ENCODE data around the gene OTOGL.
A peak's percentile ranks its signal among the peaks of the same experiment; 100 is the strongest.

Gene OTOGL

DNA sequence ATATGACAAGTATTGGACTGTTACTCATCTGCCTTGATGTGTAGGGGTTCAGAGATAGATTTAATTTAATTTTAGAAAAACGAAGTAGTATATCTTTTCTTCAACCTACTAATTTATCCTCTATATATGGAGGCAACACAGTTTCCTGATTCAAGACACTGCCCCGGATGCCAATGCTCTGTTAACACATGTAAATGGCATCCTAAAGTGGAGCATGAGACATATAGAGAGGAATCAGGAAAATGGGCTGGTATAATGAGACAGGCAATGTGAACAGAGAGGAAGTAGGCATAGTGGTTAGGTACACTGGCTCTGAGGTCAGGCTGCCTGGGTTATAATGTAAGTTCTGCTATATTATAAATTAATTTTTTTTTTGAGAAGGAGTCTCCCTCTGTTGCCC lies 85.6 kb downstream of the OTOGL start:
- TF ChIP-seq NFIC (IDR thresholded peaks at IDR 0.05) (no peak), ZBTB7A (IDR thresholded peaks at IDR 0.05; ENCODE audit: low read depth) (no peak), YY1 (IDR thresholded peaks at IDR 0.05; ENCODE audit: low read depth) (no peak), TAF1 (IDR thresholded peaks at IDR 0.05; ENCODE audit: low read depth) (no peak), RAD21 (IDR thresholded peaks at IDR 0.05; ENCODE audit: low read depth) (no peak), EP300 (IDR thresholded peaks at IDR 0.05; ENCODE audit: borderline replicate concordance) (no peak), CREB1 (IDR thresholded peaks at IDR 0.05; ENCODE audit: low read depth) (no peak), CEBPB (IDR thresholded peaks at IDR 0.05) (no peak), EGR1 (IDR thresholded peaks at IDR 0.05) (no peak), FOXM1 (IDR thresholded peaks at IDR 0.05; ENCODE audit: borderline replicate concordance, low read depth) (no peak), TEAD4 (IDR thresholded peaks at IDR 0.05) (no peak), TCF12 (IDR thresholded peaks at IDR 0.05; ENCODE audit: low read depth) (no peak)
- TF ChIP-seq, protein P1, sequence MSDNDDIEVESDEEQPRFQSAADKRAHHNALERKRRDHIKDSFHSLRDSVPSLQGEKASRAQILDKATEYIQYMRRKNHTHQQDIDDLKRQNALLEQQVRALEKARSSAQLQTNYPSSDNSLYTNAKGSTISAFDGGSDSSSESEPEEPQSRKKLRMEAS (IDR thresholded peaks at IDR 0.05): no peak
- TF ChIP-seq, protein P2, sequence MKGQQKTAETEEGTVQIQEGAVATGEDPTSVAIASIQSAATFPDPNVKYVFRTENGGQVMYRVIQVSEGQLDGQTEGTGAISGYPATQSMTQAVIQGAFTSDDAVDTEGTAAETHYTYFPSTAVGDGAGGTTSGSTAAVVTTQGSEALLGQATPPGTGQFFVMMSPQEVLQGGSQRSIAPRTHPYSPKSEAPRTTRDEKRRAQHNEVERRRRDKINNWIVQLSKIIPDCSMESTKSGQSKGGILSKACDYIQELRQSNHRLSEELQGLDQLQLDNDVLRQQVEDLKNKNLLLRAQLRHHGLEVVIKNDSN (IDR thresholded peaks at IDR 0.05): no peak
- TF ChIP-seq, protein P3, sequence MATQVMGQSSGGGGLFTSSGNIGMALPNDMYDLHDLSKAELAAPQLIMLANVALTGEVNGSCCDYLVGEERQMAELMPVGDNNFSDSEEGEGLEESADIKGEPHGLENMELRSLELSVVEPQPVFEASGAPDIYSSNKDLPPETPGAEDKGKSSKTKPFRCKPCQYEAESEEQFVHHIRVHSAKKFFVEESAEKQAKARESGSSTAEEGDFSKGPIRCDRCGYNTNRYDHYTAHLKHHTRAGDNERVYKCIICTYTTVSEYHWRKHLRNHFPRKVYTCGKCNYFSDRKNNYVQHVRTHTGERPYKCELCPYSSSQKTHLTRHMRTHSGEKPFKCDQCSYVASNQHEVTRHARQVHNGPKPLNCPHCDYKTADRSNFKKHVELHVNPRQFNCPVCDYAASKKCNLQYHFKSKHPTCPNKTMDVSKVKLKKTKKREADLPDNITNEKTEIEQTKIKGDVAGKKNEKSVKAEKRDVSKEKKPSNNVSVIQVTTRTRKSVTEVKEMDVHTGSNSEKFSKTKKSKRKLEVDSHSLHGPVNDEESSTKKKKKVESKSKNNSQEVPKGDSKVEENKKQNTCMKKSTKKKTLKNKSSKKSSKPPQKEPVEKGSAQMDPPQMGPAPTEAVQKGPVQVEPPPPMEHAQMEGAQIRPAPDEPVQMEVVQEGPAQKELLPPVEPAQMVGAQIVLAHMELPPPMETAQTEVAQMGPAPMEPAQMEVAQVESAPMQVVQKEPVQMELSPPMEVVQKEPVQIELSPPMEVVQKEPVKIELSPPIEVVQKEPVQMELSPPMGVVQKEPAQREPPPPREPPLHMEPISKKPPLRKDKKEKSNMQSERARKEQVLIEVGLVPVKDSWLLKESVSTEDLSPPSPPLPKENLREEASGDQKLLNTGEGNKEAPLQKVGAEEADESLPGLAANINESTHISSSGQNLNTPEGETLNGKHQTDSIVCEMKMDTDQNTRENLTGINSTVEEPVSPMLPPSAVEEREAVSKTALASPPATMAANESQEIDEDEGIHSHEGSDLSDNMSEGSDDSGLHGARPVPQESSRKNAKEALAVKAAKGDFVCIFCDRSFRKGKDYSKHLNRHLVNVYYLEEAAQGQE (IDR thresholded peaks at IDR 0.05; ENCODE audit: low read depth): no peak

- TF ChIP-seq TAF1 (IDR thresholded peaks at IDR 0.05; ENCODE audit: low read depth): no peak
- no peak for TF ChIP-seq ZBTB7A (IDR thresholded peaks at IDR 0.05; ENCODE audit: low read depth)
- TF ChIP-seq, protein P3 (IDR thresholded peaks at IDR 0.05; ENCODE audit: low read depth): no peak
- TF ChIP-seq RAD21 (IDR thresholded peaks at IDR 0.05; ENCODE audit: low read depth): peak; percentile 86
Observed at GRCh38 chr12:80186727-80187217, 87.4 kb downstream of the OTOGL start.

DNA sequence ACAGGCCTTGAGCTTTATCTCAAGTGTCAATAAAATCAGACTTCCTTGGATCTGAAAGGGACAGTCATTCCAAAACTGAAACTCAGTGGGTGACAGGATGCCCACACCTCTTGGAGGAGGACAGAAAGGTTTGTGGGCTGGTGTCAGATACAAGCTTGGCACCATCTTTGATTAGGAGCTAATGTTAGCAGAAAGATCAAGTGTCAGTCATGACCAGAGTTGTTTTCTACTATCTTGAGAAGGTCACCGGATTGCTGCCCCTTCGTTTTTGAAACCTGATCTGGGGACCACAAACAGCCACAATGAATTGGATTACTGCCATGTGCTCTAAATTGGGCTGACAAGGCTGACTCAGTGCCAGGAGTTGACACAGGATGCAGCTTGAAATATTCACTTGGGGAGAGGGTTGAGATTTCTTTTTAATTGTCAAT lies 88.3 kb downstream of the OTOGL start:
- TF ChIP-seq TCF12 (IDR thresholded peaks at IDR 0.05; ENCODE audit: low read depth) (0 out of 2 replicates have a peak, but pooled peaks have one; percentile 33), NFIC (IDR thresholded peaks at IDR 0.05) (peak; percentile 86)
- TF ChIP-seq, protein P1 (IDR thresholded peaks at IDR 0.05): no peak

GRCh38 chr12:80188576-80188975 lies 89.2 kb downstream of the OTOGL start:
- TF ChIP-seq CEBPB (IDR thresholded peaks at IDR 0.05): no peak
- TF ChIP-seq, protein P3 (IDR thresholded peaks at IDR 0.05; ENCODE audit: low read depth): no peak
- no peak for TF ChIP-seq EGR1 (IDR thresholded peaks at IDR 0.05)
- TF ChIP-seq TCF12 (IDR thresholded peaks at IDR 0.05; ENCODE audit: low read depth): no peak
- no peak for TF ChIP-seq TEAD4 (IDR thresholded peaks at IDR 0.05)
- no peak for TF ChIP-seq YY1 (IDR thresholded peaks at IDR 0.05; ENCODE audit: low read depth)
- no peak for TF ChIP-seq EP300 (IDR thresholded peaks at IDR 0.05; ENCODE audit: borderline replicate concordance)
- TF ChIP-seq, protein P1 (IDR thresholded peaks at IDR 0.05): no peak
- TF ChIP-seq RAD21 (IDR thresholded peaks at IDR 0.05; ENCODE audit: low read depth): no peak
- no peak for TF ChIP-seq FOXM1 (IDR thresholded peaks at IDR 0.05; ENCODE audit: borderline replicate concordance, low read depth)
- TF ChIP-seq, protein P2 (IDR thresholded peaks at IDR 0.05): no peak
- no peak for TF ChIP-seq NFIC (IDR thresholded peaks at IDR 0.05)
- no peak for TF ChIP-seq ZBTB7A (IDR thresholded peaks at IDR 0.05; ENCODE audit: low read depth)
- TF ChIP-seq CREB1 (IDR thresholded peaks at IDR 0.05; ENCODE audit: low read depth): no peak
